GM21390 (cell line): ENCODE results near the gene RTN4RL2.

Experiments used
- ATAC-seq: cut with Tn5 transposase; IDR thresholded peaks from one replicate; pipeline ENCODE4 v1.9.1; 2021; ENCODE audit not compliant: unreplicated experiment

RTN4RL2 gene

GRCh38 chr11:57498540-57498939 is 38.2 kb downstream of the RTN4RL2 start:
- no peak for ATAC-seq

- ATAC-seq, result peak; percentile 100
Observed at GRCh38 chr11:57499413-57499982, 39.2 kb downstream of the RTN4RL2 start.

GRCh38 chr11:57499983-57500461 is 39.7 kb downstream of the RTN4RL2 start:
- ATAC-seq, result peak; percentile 11

DNA sequence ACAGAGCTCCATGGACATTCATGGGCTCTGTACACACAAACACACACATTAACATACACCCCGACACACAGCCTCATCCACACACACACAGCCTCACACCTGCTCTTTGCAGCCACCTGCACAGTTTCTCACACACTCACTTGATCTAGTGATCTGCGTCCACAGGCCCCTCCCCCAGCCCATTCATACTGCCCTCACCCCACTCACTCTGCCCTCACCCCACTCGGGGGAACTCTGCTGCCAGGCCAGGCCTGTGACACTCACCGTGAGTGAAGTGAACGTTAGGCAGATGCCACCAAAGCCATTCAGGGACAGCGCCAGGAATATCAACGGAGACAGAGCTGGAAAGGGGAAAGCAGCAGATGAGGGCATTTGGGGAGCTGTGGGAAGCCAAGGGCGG is 40.2 kb downstream of the RTN4RL2 start:
- ATAC-seq, result no peak

GRCh38 chr11:57500926-57501325 is 40.6 kb downstream of the RTN4RL2 start:
- ATAC-seq, result no peak

DNA sequence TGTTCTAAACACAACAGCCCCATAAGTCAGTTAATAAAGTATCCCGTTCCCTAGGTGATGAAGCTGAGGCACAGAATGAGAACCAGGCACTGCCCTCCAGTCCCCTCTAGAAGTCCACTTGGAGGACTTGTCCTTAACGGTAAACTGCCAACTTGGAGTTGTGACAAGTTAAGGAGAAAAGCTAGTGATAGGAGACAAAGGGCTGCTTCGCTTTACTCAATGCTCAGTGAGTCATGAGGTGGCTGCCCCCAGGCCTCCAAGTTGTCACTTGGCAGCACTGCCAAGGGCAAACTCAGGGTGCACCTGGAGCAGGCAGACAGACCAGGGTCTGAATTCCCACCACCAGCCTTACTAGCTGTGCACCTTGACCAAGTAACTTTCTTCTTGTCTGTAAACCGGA is 41.6 kb downstream of the RTN4RL2 start:
- ATAC-seq, result no peak

GRCh38 chr11:57502376-57502775 is 42.0 kb downstream of the RTN4RL2 start:
- no peak for ATAC-seq

DNA sequence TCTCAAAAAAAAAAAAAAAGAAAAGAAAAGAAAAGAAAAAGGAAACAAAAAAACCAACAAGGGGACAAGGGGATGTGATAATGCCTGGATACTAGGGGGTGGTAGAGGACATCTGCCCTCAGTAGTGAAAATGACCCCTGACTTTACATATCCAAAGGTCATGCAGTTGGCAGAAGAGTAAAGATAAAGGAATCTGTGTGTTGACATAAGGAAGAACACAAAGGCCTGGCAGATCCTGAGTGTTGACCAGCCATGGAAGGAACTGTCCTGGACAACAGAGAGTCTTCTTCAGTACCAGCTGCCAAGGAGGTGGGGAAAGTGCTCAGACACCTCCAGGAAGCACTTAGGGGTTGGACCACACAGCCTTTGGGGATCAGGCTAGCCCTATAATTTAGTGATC is 42.5 kb downstream of the RTN4RL2 start:
- no peak for ATAC-seq

- no peak for ATAC-seq
Observed at GRCh38 chr11:57504511-57504910, 44.2 kb downstream of the RTN4RL2 start.

- no peak for ATAC-seq
Observed at GRCh38 chr11:57506522-57506921, 46.2 kb downstream of the RTN4RL2 start.

DNA sequence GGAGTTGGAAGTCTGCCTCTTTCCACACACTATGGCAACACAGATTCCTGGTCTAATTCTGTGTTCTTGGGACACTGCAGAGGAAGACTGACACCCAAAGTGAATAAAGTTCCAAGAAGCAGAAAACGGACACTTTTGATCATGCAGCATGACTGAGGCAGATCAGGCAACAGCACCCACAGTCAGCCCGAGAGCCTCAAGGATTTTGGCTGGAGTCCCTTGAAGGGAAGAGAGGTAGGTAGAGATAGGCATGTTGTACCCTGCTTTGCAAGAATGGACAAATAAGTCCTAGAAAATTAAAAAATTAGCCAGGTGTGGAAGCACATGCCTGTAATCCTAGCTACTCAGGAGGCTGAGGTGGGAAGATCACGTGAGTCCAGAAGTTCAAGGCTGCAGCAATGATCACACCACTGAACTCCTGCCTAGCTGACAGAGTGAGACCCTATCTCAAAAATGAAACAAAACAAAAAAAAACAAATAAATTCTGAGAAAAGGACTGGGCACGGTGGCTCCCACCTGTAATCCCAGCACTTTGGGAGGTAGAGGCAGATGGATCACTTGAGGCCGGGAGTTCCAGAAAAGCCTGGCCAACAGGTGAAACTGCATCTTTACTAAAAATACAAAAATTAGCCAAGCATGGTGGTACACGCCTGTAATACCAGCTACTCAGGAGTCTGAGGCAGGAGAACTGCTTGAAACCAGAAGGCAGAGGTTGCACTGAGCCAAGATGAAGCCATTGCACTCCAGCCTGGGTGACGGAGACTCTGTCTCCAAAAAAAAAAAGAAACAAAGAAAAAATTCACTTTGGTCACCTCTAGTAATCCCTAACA is 48.2 kb downstream of the RTN4RL2 start:
- no peak for ATAC-seq

DNA sequence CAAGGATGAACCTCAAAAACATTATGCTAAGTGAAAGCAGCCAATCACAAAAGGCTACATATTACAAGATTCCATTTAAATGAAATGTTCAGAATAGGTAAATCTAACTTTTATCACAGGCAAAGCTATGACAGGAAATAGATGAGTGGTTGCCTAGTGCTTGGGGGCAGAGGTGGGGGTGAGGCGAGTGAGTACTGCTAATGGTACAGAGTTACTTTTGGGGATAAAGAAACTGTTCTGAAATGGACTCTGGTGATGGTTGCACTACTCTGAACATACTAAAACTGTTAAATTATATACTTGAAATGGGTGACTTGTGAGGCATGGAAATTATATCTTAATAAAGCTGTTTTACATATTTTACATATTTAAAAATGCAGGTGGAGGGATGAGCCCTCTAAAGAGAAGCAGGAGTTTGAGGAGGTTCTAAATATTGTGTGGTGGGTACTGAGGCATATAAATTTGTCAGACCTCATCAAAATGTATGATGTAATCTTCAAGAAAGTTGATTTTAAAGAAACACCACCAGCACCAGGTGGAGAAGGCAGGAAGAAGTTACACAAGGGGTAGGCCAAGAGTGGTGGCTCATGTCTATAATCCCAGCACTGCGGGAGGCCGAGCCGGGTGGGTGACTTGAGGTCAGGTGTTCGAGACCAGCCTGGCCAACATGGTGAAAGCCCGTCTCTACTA is 51.6 kb downstream of the RTN4RL2 start:
- ATAC-seq, result no peak

DNA sequence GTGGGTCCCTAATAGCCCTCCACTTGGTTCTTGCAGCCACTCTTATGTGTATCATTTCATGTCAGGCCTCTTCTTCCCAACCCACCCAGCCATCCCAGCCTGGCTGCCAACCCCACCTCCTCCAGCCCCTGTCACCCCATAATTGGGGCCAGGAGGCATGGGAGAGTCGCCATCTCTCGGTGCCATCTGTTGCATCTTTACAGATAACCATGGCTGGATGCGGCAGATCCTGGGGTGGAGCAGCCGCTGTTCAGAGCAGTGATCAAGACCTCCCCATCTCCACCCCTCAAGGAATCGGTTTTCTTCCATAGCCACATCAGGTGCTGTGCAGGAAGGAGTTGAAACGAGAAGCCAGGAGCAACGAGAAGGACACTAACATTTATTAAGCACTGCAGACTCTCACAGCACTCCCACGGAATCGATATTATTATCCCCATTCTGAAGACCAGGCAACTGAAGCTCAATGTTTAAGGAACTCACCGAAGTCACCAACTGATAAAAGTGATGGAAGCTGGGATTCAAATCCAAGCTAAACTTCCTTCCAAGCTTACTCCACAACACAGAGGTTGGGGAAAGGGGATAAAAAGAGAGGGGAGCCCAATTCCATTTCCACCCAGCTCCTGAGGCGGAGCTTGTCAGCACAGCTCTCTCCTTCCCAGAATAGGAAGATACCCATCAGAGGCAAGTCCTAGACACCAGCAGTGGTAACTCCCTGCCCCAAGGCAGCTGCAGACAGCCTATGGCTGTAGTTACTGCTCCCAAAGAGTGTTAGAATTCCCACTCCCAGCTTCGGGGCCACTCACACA is 52.5 kb downstream of the RTN4RL2 start:
- ATAC-seq, result no peak

- ATAC-seq, result no peak
Observed at GRCh38 chr11:57513452-57513795, 53.1 kb downstream of the RTN4RL2 start.

- no peak for ATAC-seq
Observed at GRCh38 chr11:57513911-57514537, 53.7 kb downstream of the RTN4RL2 start.

GRCh38 chr11:57514538-57515331 is 54.4 kb downstream of the RTN4RL2 start:
- ATAC-seq, result peak; percentile 11

DNA sequence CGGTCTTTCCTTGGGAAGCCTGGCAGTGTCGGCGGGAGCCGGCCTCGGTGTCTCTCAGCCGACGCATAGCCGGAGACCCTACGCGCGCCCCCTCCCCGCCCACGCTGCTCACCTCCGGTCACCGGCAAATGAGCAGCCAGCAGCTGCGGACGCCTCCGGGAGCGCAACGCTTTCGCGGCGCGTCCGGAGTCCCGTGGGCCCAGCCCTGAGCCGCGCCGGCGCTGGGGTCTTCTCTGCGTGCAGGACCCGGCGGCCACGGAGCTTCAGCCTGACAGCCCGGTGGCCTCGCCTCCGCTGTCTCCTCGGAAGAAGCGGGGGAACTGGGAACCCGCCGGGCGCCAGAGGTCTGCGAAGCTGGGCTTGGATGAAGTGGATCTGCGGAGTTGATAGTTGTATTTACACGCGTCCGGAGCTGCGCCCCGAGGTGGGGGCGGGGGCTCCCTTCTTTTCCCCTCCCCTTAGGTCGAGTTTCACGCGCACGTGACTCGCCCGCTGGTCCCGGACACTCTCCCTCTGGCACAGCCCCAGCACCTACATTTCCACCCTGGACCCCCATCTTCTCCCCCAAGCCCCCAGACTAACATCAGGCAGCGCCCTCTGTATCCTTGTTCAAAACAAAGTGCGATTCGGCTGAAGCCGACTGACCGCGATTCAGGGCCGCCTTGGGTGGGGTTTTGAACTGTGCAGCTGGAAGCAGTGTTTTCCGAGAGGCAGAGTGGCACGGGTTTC is 55.2 kb downstream of the RTN4RL2 start, which contains the start of gene SLC43A1:
Gene SLC43A1 (minus strand): TSS at position 371 of the 729 bp plus-strand sequence. CDS start 1,591 bp downstream, outside the sequence.
- ATAC-seq, result peak; percentile 44

GRCh38 chr11:57516061-57516443 is 55.7 kb downstream of the RTN4RL2 start:
- no peak for ATAC-seq

GRCh38 chr11:57521116-57521515 is 60.8 kb downstream of the RTN4RL2 start:
- no peak for ATAC-seq
